ENCODE results near the gene CLDN3. TPM values are rescaled to one million over a fixed set of nuclear protein-coding genes. Genes with fewer than 3 reads are reported as not detected.

The CLDN3 gene
- total RNA-seq, 1 experiment from 2014 or later, result 16.5 TPM

- Histone ChIP-seq H3K4me1 (ENCODE audit: insufficient read depth, low read length) (no peaks in the 10 kb centered on the region), H2BK12ac (ENCODE audit: insufficient read length, low read depth, low read length) (no peak overlapping the region), H3K4me2 (ENCODE audit: insufficient read depth, insufficient read length, low read length) (peak overlapping the region; percentile 73), H3K18ac (ENCODE audit: insufficient read length, low read depth, low read length) (peak overlapping the region; percentile 63), H2BK20ac (ENCODE audit: low read depth, low read length, poor library complexity, severe bottlenecking) (no peak overlapping the region), H4K91ac (ENCODE audit: insufficient read length, low read depth, low read length) (peak overlapping the region; percentile 87), H3K23ac (ENCODE audit: insufficient read length, low read depth, low read length) (no peak overlapping the region), H3K14ac (ENCODE audit: insufficient read depth, low read length) (peak overlapping the region; percentile 88), H2AFZ (ENCODE audit: low read length) (no peak overlapping the region), H2BK15ac (ENCODE audit: low read depth, low read length) (no peak overlapping the region), H2BK5ac (ENCODE audit: insufficient read length, low read length) (no peak overlapping the region), H3K23me2 (ENCODE audit: insufficient read length, low read depth, low read length, poor library complexity, severe bottlenecking) (peaks cover 19% of the 10 kb centered on the region), H3K27ac (ENCODE audit: insufficient read length, low read depth, low read length) (no peak overlapping the region), H4K8ac (replicated peaks; ENCODE audit: insufficient read length, low read depth, low read length) (no peak overlapping the region), H3K4ac (ENCODE audit: low read depth, low read length) (no peak overlapping the region; the same call in 1 of the 2 replicates), H3K56ac (ENCODE audit: insufficient read length, low read depth, low read length) (no peak overlapping the region), H3K9ac (ENCODE audit: extremely low read depth, insufficient read length, low read length) (no peak overlapping the region), H2BK120ac (ENCODE audit: low read depth, low read length, poor library complexity, severe bottlenecking) (no peak overlapping the region), H3K9me3 (ENCODE audit: control insufficient read depth, low read depth, low read length) (no peaks in the 10 kb centered on the region), H2AK5ac (ENCODE audit: insufficient read length, low read length) (no peak overlapping the region), H3K27me3 (ENCODE audit: insufficient read depth, low read length) (peaks cover 2% of the 10 kb centered on the region; the same call in 1 of the 2 replicates), H4K20me1 (ENCODE audit: control insufficient read depth, insufficient read depth, insufficient read length) (peaks cover 3% of the 10 kb centered on the region), H3T11ph (ENCODE audit: low read length) (no peak overlapping the region), H4K5ac (ENCODE audit: insufficient read length, low read depth, low read length) (peak overlapping the region; percentile 0), H3K79me1 (ENCODE audit: insufficient read depth, low read depth, low read length, poor library complexity, severe bottlenecking) (no peaks in the 10 kb centered on the region), H3K79me2 (ENCODE audit: insufficient read depth, low read length) (no peaks in the 10 kb centered on the region)
- no peaks in the 10 kb centered on the region for H3K9me3 Mint-ChIP-seq
- H3K27ac Mint-ChIP-seq, result no peak overlapping the region; a peak in 1 of 7 replicates
- peaks cover 8% of the 10 kb centered on the region for H3K27me3 Mint-ChIP-seq (ENCODE audit: low read depth)
- WGBS (ENCODE audit: extremely low coverage, insufficient read length, low lambda C conversion rate), result no CpG with 5 or more reads among the region's 49 CpGs
- TF ChIP-seq CTCF (conservative IDR thresholded peaks at IDR 0.05), result no peak
- peak; percentile 57 for DNase-seq
- H3K4me3 Mint-ChIP-seq, result peak overlapping the region; percentile 79 to 84
- H3K36me3 Mint-ChIP-seq (ENCODE audit: insufficient read depth in 1 of 3, low read depth in 3 of 3), result peaks cover 0 to 10% (median 4%) of the 10 kb centered on the region in 3 experiments; a peak in 3 of 7 replicates
- H3K4me1 Mint-ChIP-seq, result peaks cover 12 to 26% of the 10 kb centered on the region in 2 experiments
Measured at GRCh38 chr7:73769481-73770001, 529 bp downstream of the CLDN3 start.
